D341Med (cell line): Measurements from ENCODE around the gene MSRB2.
A peak's percentile ranks its signal among the peaks of the same experiment; 100 is the strongest.

Source experiments
- DNase-seq: peaks from one replicate; pipeline ENCODE4 v3.0.0; 2012; ENCODE audit warnings: low spot score

MSRB2 gene

DNA sequence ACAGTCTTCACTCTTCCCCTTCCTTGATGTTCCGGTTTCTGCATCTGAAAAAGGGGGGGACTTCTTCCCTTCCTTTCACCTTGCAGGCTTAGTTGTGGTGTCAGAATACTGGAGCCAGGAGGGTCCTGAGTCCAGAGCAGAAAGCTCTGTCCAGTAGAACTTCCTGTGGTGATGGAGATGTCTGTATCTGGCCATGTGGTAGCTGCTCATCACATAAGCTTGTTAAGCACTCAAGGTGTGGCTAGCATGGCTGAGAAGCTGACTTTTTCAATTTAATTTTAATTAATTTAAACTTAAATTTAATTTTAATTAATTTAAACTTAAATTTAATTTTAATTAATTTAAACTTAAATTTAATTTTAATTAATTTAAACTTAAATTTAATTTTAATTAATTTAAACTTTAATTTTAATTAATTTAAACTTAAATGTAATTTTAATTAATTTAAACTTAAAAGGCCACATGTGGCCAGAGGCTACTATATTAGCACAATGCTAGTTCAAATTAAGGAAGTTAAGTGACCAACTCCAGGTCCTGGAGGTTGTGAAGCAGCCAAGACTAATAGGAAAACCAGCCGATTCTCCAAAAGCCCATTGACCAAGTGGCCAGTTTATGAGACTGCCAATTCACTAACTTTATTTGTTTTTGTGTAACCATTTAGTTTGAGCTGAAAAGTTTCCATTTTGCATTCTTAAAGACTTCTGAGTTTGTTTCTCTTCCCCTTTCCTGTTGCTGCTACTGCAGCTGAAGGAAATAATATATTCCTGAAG lies 16.3 kb downstream of the MSRB2 start:
- no peak for DNase-seq

DNA sequence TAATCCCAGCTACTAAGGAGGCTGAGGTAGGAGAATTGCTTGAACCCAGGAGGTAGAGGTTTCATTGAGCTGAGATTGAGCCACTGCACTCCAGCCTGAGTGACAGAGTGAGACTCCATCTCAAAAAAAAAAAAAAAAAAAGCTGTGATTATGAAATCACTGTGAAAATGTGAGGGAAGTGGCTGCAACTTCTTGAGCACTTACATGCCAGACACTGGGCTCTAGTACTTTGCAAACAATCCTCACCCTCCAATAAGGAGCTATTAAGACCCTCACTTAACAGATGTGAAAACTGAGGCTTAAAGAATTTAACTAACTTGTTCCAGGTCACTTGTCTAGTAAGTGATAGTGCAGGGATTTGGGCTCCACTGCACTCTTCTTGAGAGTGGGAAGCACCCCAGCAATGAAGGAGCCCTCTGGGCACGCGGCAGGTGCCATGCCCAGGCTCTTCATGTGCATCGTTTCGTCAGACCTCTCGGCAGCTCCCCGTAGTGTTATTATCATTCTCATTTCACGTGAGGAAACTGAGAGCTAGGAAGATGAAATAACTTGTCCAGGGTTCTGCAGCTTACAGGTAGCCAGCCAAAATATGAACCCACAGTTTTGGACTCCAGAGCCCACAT lies 19.0 kb downstream of the MSRB2 start:
- DNase-seq, result no peak

DNA sequence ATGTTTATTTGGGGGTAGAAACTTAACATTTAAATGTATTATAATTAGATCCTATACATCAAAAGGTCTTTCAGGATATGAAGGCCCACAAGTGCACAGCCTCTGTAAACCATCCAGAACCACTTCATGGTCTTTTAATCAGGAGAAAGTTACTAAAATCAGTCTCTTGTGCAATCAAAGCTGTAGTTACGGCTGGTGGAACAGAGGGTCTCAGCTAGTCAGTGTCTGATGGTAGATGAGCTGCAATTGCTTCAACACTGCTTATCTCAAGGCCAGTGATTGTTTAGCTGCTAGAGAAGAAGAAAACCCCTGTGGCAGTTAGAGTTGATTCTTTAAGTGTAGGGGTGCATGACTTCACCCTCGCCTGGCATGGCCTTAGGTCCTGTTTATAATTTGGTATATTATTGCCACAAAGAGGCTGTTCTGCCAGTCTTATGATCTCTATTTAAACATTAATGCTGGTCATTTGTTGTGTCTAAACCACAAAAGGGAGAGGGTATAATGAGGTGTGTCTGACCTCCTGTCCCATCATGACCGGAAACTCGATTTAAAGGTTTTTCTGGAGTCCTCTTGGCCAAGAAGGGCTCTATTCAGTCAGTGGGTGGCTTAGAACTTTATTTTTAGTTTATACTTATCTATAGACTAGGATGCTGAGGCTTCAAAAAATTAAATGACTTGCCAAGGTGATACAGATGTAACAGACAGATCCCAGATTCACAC lies 21.3 kb downstream of the MSRB2 start:
- no peak for DNase-seq

DNA sequence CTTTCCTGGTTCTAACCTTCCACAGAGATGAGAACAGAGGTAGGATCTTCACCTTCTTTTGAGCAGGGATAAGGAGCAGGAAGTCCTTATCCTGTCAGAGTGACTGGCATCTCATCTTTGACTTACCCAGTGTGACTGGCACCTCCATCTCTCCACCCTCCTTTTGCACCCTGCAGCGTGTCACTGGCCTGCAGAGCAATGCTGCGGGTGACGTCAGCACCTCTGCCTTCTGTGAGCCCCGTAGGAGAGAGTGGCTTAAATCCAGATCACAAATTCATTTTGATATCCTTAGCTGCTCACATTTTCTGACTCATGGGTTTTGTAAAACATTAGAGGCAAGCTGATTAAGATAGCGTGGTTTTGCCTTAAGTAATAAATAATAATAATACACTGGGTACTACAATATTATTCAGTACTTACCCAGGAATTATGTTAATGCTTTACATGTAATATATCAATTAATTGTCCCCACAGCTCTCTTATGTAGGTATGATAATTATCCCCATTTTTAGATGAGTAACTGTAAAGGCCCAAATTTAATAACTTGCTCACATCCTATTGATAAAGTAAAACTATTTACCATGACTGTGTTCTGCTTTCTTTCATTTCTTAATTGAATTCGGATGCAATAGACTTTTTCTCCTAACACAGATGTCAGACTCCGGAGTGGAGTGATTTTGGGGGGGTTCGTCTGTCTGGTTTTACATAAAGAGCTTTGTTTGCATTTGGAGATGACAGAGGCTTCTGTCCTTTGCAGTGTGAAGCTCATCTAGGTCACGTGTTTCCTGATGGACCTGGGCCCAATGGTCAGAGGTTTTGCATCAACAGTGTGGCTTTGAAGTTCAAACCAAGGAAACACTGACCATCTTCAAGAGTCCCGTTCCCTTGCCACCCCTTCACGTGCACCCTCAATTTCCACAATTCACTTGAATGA lies 24.9 kb downstream of the MSRB2 start:
- DNase-seq, result no peak

DNA sequence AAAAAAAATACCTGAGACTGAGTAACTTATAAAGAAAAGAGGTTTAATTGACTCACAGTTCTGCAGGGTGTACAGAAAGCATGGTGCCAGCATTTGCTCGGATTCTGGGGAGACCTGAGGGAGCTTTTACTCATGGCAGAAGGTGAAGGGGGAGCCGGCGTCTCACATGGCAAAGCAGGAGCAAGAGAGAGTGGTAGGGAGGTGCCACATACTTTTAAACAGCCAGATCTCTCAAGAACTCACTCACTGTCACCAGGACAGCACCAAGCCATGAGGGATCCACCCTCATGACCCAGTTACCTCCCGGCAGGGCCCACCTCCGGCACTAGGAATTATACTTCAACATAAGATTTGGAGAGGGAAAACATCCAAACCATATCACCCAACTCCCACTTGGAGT lies 25.8 kb downstream of the MSRB2 start:
- no peak for DNase-seq

DNA sequence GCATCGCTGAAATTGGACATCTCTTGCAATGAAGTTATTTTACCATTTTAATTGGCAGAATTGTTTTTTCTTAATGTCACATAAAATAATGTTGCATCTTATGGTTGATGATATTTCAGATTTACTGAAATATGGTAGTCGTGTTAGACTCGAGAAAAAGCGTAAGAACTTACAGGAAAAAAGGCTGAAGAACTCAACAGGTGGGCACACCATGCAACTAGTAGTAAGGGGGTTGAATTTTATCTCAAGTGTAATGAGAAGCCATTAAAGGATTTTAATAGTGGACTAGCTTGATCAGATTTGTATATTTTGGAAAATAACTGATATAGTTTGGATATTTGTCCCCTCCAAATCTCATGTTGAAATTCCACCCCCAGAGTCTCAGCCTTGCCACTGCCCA lies 41.1 kb downstream of the MSRB2 start:
- DNase-seq, result no peak

DNA sequence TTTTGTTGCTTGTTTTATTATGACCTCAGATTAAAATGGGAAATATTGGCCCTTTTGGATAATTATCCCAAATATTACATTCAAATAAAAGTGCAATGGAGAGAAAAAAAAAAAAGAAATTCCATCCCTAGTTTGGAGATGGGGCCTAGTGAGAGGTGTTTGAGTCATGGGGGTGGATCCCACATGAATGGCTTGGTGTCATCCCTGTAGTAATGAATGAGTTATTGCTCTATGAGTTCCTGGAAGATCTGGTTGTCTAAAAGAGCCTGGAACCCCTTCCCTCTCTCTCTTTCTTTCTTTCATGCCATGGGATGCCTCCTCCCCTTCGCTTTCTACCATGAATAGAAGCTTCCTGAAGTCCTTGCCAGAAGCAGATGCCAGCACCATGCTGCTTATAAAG lies 44.3 kb downstream of the MSRB2 start:
- DNase-seq, result no peak

DNA sequence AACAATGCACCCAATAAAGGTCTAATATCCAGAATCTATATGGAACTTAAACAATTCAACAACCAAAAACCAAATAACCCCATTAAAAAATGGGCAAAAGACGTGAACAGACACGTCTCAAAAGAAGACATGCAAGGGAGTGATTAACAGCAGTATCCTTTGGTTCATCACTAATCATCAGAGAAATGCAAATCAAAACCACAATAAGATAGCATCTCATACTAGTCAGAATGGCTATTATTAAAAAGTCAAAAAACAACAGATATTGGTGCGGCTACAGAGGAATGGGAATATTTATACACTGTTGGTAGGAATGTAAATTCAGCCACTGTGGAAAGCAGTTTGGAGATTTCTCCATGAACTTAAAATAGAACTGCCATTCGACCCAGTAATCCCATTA lies 46.6 kb downstream of the MSRB2 start:
- no peak for DNase-seq

DNA sequence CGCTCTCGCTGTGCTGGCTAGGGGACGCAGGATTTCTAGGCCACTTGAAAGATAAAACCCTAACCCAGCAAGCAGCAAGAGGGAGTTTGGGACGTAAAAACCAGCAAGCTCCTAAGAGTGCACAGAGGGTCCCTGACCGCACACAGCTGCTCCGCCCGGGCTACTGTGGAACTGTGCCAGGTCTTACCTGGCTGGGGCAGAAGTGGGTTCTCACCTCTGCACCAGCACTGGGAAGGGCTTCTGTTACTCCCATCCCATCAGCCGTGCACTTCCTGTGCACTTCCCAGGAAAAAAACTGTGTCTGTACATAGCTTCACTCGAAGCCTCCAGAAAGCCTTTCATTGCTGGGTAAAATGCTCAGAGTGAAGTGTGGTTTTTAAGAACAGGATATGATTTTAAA lies 50.9 kb downstream of the MSRB2 start:
- no peak for DNase-seq

DNA sequence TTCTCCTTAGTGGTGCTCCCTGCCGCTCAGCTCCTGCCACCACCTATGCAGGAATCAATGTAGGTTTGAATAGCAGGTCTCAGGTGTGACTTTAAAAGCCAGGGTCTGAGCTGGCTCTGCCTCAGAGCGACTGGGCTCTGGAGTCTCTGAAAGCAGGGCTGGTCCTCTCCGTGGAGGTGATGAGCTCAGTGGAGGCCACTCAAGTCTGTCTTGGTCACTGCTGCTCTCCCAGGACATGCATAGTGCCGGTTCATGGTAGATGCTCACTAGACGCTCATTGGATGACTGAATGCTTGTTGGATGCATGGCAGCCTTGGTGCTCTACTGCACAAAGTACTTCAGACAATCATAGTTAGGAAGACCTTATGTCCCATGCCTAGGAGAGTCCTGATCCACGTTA lies 51.7 kb downstream of the MSRB2 start:
- DNase-seq, result no peak

DNA sequence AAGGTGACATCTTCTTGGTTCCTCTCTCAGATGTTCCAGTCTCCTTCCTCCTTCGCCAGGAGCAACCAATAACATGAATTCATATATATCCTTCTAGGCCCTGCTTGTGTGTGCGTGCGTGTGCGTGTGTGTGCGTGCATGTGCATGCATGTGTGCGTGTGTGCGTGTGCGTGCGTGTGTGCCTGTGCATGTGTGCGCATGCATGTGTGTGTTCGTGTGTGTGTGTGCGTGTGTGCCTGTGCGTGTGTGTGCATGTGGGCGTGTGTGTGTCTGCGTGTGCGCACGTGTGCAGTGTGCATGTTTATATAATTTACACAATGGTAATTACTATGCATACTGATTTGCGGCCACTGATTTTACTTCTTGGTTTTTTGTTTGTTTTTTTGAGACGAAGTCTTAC lies 52.8 kb downstream of the MSRB2 start:
- no peak for DNase-seq

DNA sequence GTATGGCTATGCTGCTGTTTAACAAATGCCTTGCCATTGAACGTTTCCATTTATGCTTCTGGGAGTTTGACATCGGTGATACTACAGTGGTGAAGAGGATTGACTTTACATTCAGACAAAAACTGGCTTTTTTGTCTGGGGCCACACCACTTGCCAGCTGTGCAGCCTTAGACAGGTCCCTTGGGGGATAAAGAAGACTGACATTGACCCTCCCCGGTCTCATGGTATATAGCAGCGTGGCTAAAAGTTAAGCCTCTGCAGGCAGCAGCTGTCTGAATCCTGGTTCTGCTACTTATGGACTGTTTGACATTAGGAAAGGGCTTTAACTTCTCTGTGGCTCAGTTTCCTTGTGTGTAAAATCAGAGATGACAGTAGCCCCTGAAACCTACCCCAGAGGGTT lies 54.7 kb downstream of the MSRB2 start:
- no peak for DNase-seq

DNA sequence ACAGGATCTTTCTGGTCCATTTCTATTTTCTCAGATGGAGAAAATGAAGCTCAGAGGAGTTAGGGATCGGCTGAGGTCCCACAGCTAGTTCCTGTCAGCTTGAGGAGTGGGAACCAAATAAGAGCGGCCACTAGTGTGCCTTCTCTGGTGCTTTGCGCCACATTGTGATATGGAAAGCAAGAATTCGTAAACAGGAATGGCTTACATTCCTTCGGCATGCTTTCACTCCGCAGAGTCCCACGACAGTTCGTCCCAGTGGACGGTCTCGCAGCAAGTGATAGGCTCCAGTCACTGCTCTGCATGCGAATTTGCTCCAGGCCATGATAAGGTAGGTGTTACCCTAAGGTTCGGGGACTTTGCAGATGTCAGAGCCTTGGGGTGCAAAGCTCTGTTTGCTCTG lies 55.2 kb downstream of the MSRB2 start:
- DNase-seq, result no peak

DNA sequence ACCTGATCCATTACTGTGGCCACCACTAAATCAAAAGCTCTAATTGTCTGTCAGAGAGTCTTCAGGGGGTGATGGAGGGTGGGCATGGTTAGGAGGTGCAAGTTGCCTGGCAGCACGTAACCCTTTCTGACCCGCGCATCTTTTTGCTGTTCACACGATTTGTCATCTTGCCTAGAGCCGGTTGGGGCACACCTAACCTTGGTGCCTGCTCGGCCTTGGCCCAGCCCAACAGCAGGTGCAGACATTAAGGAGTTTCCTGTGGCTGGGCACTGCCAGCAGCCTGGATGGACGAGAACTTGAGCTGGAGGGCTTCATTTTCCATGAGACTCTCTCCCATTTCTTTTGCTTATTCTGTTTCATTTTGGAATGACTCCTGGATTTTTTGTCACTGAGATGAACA lies 55.7 kb downstream of the MSRB2 start:
- no peak for DNase-seq

DNA sequence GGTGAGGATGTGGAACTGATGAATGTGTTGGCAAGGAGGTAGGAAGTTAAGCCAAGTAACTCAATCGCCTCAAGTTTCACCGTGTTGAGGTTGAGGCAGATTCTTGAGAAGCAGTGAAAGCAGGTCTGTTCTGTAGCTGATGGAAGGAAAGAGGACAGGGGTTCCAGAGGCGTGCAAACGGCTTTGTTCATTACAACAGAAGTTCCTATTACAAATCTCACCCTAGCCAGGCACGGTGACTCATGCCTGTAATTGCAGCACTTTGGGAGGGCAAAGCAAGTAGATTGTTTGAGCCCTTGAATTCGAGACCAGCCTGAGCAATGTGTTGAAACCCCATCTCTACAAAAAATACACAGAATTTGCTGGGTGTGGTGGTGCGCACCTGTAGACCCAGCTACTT lies 59.8 kb downstream of the MSRB2 start:
- DNase-seq, result no peak

DNA sequence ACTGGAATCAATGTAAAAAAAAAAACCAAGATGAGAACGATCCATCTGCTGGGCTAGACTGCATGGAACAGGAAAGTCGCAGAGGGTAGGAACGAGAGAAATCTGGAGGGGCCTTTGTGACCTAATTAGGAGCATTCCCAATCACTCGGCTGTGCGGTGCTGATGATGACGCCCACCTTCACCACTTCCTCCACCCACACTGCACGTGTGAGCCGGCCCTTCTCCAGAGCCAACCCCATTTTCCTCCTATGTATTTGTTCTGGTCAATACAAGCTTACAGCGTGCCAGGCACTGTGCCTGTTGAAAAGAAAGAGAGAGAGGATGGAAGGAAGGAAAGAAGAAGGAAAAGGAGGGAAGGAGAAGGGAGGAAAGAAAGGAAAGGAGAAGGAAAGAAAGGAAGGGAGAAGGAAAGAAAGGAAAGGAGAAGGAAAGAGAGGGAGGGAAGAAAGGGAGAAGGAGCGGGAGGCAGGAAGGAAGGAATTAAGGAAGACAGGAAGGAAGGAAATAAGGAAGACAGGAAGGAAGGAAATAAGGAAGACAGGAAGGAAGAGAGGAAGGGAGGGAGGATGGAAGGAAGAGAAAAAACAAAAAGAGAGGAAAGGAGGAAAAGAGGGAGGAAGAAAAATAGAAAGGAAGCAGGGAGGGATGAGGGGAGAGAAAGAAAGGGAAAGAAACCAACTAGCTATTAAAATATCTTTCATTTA lies 61.2 kb downstream of the MSRB2 start:
- DNase-seq, result no peak

DNA sequence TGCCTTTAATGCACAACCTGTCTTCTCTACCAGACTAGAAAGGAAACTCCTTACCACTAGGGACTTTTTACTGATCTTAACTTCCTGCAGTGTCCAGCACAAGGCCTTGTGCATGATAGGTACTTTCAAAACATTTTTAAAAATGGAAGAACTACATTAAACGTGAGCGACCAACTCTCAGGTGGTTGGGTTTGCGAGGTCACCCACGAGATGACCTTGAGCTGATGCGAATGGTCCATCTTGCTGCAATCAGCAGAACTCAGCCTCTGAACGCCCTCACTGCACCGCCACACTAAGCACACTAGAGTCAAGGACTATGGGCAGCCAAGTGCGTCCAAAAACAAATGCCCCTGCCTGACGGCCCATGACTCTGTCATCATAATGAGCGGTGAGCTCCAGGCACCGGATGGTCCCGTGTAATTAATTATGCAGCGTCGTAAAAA lies 61.9 kb downstream of the MSRB2 start:
- DNase-seq, result no peak

DNA sequence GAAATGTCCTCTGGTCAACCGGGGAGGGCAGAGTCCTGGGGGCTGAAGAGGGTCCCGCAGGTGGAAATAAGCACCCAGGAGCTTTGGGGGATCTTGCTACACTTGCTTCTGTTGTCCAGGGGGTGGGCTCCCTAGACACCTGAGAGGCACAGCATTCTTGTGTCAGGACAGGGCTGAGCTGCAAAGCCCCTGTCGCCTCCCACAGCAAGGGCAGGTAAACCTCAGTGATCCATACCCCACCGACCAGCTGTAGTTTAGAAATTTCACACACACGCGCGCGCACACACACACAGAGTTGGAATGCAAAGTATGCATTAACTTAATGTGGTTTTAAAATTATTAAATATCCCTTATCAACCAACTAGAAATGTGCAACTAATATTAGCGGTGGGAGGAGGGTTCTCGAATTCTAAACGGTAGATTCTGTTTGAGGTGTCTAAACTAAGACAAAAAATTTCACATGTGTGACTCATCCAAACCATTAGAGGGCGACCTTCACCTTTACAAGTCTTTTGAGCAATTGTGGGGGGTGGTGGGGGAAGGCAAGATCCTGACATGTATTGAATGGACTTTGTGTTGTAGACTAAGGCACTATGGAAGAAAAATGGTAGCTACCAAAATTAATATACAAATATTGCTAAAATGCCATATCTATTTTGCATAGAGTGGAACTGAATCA lies 62.5 kb downstream of the MSRB2 start:
- peak; percentile 48 for DNase-seq

DNA sequence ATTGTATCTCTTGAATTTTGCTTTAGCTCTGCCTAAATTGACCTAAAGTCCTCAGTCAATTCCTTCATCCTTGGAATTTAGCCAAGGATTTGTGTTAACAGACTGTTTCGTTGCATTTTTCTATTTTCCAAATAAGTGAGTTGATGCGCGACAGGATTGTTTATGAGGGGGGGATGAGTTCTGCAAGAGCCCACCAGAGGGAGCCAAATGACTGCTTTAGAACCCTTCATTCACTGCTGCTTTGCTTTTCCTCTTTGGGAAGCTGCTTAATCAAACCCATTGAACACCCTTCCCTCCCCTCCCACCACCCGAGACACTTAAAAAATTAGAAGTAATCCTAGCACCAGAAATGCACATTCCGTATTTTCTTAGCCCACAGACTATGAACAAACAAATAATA lies 63.0 kb downstream of the MSRB2 start:
- DNase-seq, result peak; percentile 72

DNA sequence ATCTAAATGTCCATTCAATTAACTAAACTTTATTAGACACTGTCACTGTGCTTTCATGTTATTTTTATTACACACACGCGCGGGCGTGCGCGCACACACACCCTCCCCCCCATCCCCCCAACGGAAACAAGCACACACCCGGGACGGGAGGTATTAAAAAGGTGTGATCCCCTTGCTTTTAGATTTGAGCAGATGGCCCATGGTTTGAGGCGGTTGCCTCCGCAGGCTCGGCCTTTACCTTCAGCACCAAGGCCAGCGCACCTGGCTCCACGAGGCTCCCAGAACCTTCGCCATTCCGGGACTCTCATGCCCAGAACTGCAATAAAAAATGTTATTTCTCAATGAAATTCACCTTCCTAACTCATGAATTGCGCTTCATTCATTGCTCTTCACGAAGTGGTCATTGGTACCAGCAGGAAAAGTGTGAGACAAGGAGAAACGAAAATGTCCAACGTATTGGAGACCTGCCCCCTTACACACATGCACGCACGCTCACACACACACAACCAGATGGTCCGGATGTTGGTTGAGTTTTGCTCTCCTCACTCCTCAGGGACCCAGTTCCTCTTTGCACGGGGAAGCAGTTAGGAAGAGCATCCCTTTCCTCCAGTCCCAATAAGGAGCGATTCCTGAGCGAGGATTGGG lies 76.0 kb downstream of the MSRB2 start:
- DNase-seq, result no peak
